ENCODE measurements around the gene D2HGDH.
A peak's percentile ranks its signal among the peaks of the same experiment; 100 is the strongest.
"Not testable (repeated sequence)": the region's sequence is repeated elsewhere in the genome, so short reads cannot be mapped to it uniquely, and the experiment has no call there.

Gene D2HGDH

GRCh38 chr2:241759893-241760292 is 25.5 kb downstream of the D2HGDH start:
- H3K27me3 ChIP-seq (ENCODE audit: control insufficient read depth in 1 of 2, insufficient read depth in 1 of 2, low read length in 2 of 2); H2AFZ ChIP-seq (ENCODE audit: low read depth, low read length); H2AK5ac ChIP-seq (ENCODE audit: low read length, severe bottlenecking); H2BK15ac ChIP-seq (ENCODE audit: low read depth, poor library complexity, severe bottlenecking); H3K4me3 ChIP-seq (ENCODE audit: insufficient read depth in 1 of 2, low read depth in 1 of 2, low read length in 2 of 2); DNase-seq; H3K23ac ChIP-seq (ENCODE audit: low read length in 2 of 2); H3K27ac ChIP-seq (ENCODE audit: low read length, poor library complexity, severe bottlenecking); H2BK12ac ChIP-seq (ENCODE audit: low read length in 2 of 2); H2BK120ac ChIP-seq (ENCODE audit: low read depth, low read length); H3K9me3 ChIP-seq (ENCODE audit: control insufficient read depth, low read length); H3K9ac ChIP-seq (ENCODE audit: low read length); H3K14ac ChIP-seq (ENCODE audit: low read length in 2 of 2); H3K4ac ChIP-seq (ENCODE audit: low read depth in 1 of 2, low read length in 2 of 2); H4K8ac ChIP-seq (ENCODE audit: low read length); H4K91ac ChIP-seq (ENCODE audit: low read length); H2BK5ac ChIP-seq (ENCODE audit: low read depth, low read length, poor library complexity, severe bottlenecking); H3K4me2 ChIP-seq (ENCODE audit: low read length, poor library complexity, severe bottlenecking); H3K18ac ChIP-seq (ENCODE audit: low read depth in 1 of 2, low read length in 2 of 2): not testable (repeated sequence)
- Histone ChIP-seq H3K4me1 (ENCODE audit: control insufficient read depth, insufficient read depth, low read depth, low read length) (peaks cover 11% of the 10 kb centered on the region), H3K79me1 (replicated peaks; ENCODE audit: low read length, poor library complexity, severe bottlenecking) (peaks cover 11% of the 10 kb centered on the region), H3K36me3 (ENCODE audit: control insufficient read depth in 1 of 2, insufficient read depth in 2 of 2, low read depth in 1 of 2, low read length in 2 of 2) (peaks cover 60 to 68% of the 10 kb centered on the region in 2 experiments)
- WGBS = 100% methylated on average over 5 of the region's 16 CpGs

DNA sequence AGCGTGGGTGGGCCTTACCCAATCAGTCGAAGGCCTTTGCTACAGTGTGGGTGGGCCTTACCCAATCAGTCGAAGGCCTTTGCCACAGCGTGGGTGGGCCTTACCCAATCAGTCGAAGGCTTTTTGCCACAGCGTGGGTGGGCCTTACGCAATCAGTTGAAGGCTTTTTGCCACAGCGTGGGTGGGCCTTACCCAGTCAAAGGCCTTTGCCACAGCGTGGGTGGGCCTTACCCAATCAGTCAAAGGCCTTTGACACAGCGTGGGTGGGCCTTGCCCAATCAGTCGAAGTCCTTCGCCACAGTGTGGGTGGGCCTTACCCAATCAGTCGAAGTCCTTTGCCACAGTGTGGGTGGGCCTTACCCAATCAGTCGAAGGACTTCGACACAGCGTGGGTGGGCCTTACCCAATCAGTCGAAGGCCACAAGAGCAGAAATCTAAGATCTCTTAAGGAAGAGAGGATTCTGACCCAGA is 25.9 kb downstream of the D2HGDH start:
- H2BK15ac ChIP-seq (ENCODE audit: low read depth, poor library complexity, severe bottlenecking) = no peak overlapping the region
- DNase-seq = no peak
- no peak overlapping the region for H4K91ac ChIP-seq (ENCODE audit: low read length)
- H3K4ac ChIP-seq (ENCODE audit: low read depth in 1 of 2, low read length in 2 of 2) = no peak overlapping the region
- H3K18ac ChIP-seq (ENCODE audit: low read depth in 1 of 2, low read length in 2 of 2) = no peak overlapping the region
- H2BK5ac ChIP-seq (ENCODE audit: low read depth, low read length, poor library complexity, severe bottlenecking) = no peak overlapping the region
- H4K8ac ChIP-seq (ENCODE audit: low read length) = peak overlapping the region; percentile 24
- no peak overlapping the region for H3K9ac ChIP-seq (ENCODE audit: low read length)
- WGBS = 97% methylated on average over 17 of the region's 17 CpGs
- peak overlapping the region in 1 of 2 experiments; percentile 26 for H3K4me3 ChIP-seq (ENCODE audit: insufficient read depth in 1 of 2, low read depth in 1 of 2, low read length in 2 of 2)
- H3K27ac ChIP-seq (ENCODE audit: low read length, poor library complexity, severe bottlenecking) = no peak overlapping the region
- no peak overlapping the region for H2BK12ac ChIP-seq (ENCODE audit: low read length in 2 of 2)
- H3K14ac ChIP-seq (ENCODE audit: low read length in 2 of 2) = no peak overlapping the region
- peaks cover 12% of the 10 kb centered on the region for H3K79me1 ChIP-seq (replicated peaks; ENCODE audit: low read length, poor library complexity, severe bottlenecking)
- peaks cover 11% of the 10 kb centered on the region for H3K4me1 ChIP-seq (ENCODE audit: control insufficient read depth, insufficient read depth, low read depth, low read length)
- H3K27me3 ChIP-seq (ENCODE audit: control insufficient read depth in 1 of 2, insufficient read depth in 1 of 2, low read length in 2 of 2) = no peaks in the 10 kb centered on the region
- peaks cover 57 to 66% of the 10 kb centered on the region in 2 experiments for H3K36me3 ChIP-seq (ENCODE audit: control insufficient read depth in 1 of 2, insufficient read depth in 2 of 2, low read depth in 1 of 2, low read length in 2 of 2)
- H3K23ac ChIP-seq (ENCODE audit: low read length in 2 of 2) = no peak overlapping the region
- H3K9me3 ChIP-seq (ENCODE audit: control insufficient read depth, low read length) = no peaks in the 10 kb centered on the region
- no peak overlapping the region for H2AFZ ChIP-seq (ENCODE audit: low read depth, low read length)
- no peak overlapping the region for H3K4me2 ChIP-seq (ENCODE audit: low read length, poor library complexity, severe bottlenecking)
- no peak overlapping the region for H2BK120ac ChIP-seq (ENCODE audit: low read depth, low read length)
- no peak overlapping the region for H2AK5ac ChIP-seq (ENCODE audit: low read length, severe bottlenecking)

DNA sequence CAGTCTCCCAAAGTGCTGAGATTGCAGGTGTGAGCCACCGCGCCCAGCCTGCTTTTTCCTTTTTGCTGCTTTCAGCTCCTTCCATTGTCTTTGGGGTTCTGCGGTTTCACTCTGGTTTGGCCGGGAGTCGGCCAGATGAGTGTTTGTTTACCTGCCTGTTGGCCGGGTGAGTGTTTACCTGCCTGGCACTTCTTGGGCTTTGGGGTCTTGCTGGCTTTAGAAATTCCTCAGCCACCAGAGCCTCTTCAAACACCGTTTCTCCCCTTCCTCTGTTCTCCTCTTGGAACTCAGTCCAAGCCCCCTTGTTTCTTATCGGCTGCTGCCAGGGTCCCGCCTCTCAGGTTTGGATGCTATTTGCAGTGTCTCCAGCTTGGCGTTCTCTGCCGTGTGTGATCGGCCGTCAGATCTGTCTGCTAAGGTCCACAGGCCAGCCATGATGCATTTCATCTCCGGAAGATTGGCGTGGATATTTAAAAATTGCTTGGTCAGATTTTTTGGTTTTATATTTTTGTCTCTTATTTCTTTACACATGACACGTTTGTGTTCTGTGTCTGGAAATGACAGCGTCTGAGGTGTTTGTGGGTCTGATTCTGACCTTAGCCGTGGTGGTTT is 28.0 kb downstream of the D2HGDH start:
- WGBS = 90% methylated on average over 18 of the region's 18 CpGs
- no peak overlapping the region for H3K18ac ChIP-seq (ENCODE audit: low read depth in 1 of 2, low read length in 2 of 2)

DNA sequence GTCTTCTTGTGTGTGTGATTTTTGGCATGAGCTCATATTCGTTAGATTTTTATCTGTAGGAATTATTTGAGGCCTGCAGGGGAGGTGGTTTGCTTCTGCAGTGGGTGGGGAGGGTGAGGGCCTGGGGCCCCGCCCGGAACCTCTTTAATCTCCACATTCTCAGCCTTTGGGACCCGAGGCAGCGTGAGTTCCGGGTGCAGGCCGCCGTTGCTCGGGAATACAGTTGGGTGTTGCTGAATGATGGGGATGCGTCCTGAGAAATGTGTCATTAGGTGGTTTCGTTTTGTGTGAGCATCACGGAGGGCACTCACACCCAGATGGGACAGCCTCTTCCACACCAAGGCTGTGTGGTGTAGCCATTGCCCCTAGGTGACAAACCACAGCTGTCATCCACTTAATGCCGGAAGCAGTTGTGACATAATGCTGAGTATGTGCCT is 28.5 kb downstream of the D2HGDH start:
- no peak overlapping the region for H2AFZ ChIP-seq (ENCODE audit: low read depth, low read length)
- no peak overlapping the region for H2BK12ac ChIP-seq (ENCODE audit: low read length in 2 of 2)
- no peak overlapping the region for H3K27ac ChIP-seq (ENCODE audit: low read length, poor library complexity, severe bottlenecking)
- H3K4ac ChIP-seq (ENCODE audit: low read depth in 1 of 2, low read length in 2 of 2) = no peak overlapping the region
- H3K4me2 ChIP-seq (ENCODE audit: low read length, poor library complexity, severe bottlenecking) = no peak overlapping the region
- no peak overlapping the region for H4K8ac ChIP-seq (ENCODE audit: low read length)
- DNase-seq = no peak
- peaks cover 12% of the 10 kb centered on the region for H3K79me1 ChIP-seq (replicated peaks; ENCODE audit: low read length, poor library complexity, severe bottlenecking)
- no peak overlapping the region for H3K9ac ChIP-seq (ENCODE audit: low read length)
- H3K18ac ChIP-seq (ENCODE audit: low read depth in 1 of 2, low read length in 2 of 2) = no peak overlapping the region
- no peak overlapping the region for H2BK120ac ChIP-seq (ENCODE audit: low read depth, low read length)
- no peak overlapping the region for H2BK5ac ChIP-seq (ENCODE audit: low read depth, low read length, poor library complexity, severe bottlenecking)
- no peaks in the 10 kb centered on the region for H3K27me3 ChIP-seq (ENCODE audit: control insufficient read depth in 1 of 2, insufficient read depth in 1 of 2, low read length in 2 of 2)
- H3K14ac ChIP-seq (ENCODE audit: low read length in 2 of 2) = no peak overlapping the region
- H4K91ac ChIP-seq (ENCODE audit: low read length) = no peak overlapping the region
- H3K4me1 ChIP-seq (ENCODE audit: control insufficient read depth, insufficient read depth, low read depth, low read length) = peaks cover 11% of the 10 kb centered on the region
- no peak overlapping the region for H3K4me3 ChIP-seq (ENCODE audit: insufficient read depth in 1 of 2, low read depth in 1 of 2, low read length in 2 of 2)
- peaks cover 44 to 50% of the 10 kb centered on the region in 2 experiments for H3K36me3 ChIP-seq (ENCODE audit: control insufficient read depth in 1 of 2, insufficient read depth in 2 of 2, low read depth in 1 of 2, low read length in 2 of 2)
- H2BK15ac ChIP-seq (ENCODE audit: low read depth, poor library complexity, severe bottlenecking) = no peak overlapping the region
- WGBS = 94% methylated on average over 13 of the region's 13 CpGs
- H3K9me3 ChIP-seq (ENCODE audit: control insufficient read depth, low read length) = no peaks in the 10 kb centered on the region
- H2AK5ac ChIP-seq (ENCODE audit: low read length, severe bottlenecking) = no peak overlapping the region
- H3K23ac ChIP-seq (ENCODE audit: low read length in 2 of 2) = no peak overlapping the region

More for the DNA sequence above, 28.0 kb downstream of the D2HGDH start:
- Histone ChIP-seq H3K9me3 (ENCODE audit: control insufficient read depth, low read length) (no peaks in the 10 kb centered on the region), H2BK15ac (ENCODE audit: low read depth, poor library complexity, severe bottlenecking) (no peak overlapping the region), H3K4me1 (ENCODE audit: control insufficient read depth, insufficient read depth, low read depth, low read length) (peaks cover 11% of the 10 kb centered on the region), H2AK5ac (ENCODE audit: low read length, severe bottlenecking) (no peak overlapping the region), H3K79me1 (replicated peaks; ENCODE audit: low read length, poor library complexity, severe bottlenecking) (peaks cover 12% of the 10 kb centered on the region), H3K4ac (ENCODE audit: low read depth in 1 of 2, low read length in 2 of 2) (no peak overlapping the region), H4K8ac (ENCODE audit: low read length) (no peak overlapping the region), H2BK12ac (ENCODE audit: low read length in 2 of 2) (no peak overlapping the region), H3K4me2 (ENCODE audit: low read length, poor library complexity, severe bottlenecking) (no peak overlapping the region), H3K27ac (ENCODE audit: low read length, poor library complexity, severe bottlenecking) (no peak overlapping the region), H2BK5ac (ENCODE audit: low read depth, low read length, poor library complexity, severe bottlenecking) (peak overlapping the region; percentile 31), H3K36me3 (ENCODE audit: control insufficient read depth in 1 of 2, insufficient read depth in 2 of 2, low read depth in 1 of 2, low read length in 2 of 2) (peaks cover 45 to 47% of the 10 kb centered on the region in 2 experiments), H3K9ac (ENCODE audit: low read length) (no peak overlapping the region), H4K91ac (ENCODE audit: low read length) (no peak overlapping the region), H3K4me3 (ENCODE audit: insufficient read depth in 1 of 2, low read depth in 1 of 2, low read length in 2 of 2) (no peak overlapping the region), H3K23ac (ENCODE audit: low read length in 2 of 2) (no peak overlapping the region), H2AFZ (ENCODE audit: low read depth, low read length) (no peak overlapping the region), H3K14ac (ENCODE audit: low read length in 2 of 2) (no peak overlapping the region), H3K27me3 (ENCODE audit: control insufficient read depth in 1 of 2, insufficient read depth in 1 of 2, low read length in 2 of 2) (no peaks in the 10 kb centered on the region), H2BK120ac (ENCODE audit: low read depth, low read length) (no peak overlapping the region)
- no peak for DNase-seq
